Thyroid gland (tissue), 4 donors: ENCODE data around the gene SRBD1.

Source experiments
- POLR2A ChIP-seq, 2 donors: fragments of 450-650 bp; IDR thresholded peaks; one replicate each; pipeline ENCODE4 v1.6.1; 2017; ENCODE audit warnings: antibody characterized with exemption in 2 of 2, mild to moderate bottlenecking in 2 of 2, moderate library complexity in 1 of 2
- TF ChIP-seq, protein P1 (sequence below), 6 experiments: fragments of 200-600 bp in 3 of 6; fragments of 450-650 bp in 3 of 6; sonication (generic) in 3 of 6; IDR thresholded peaks; one replicate each; pipeline ENCODE4 v1.5.1; 2016 to 2019; ENCODE audit warnings: antibody characterized with exemption in 6 of 6, mild to moderate bottlenecking in 2 of 6, inconsistent platforms in 1 of 6, moderate library complexity in 1 of 6

DNA sequence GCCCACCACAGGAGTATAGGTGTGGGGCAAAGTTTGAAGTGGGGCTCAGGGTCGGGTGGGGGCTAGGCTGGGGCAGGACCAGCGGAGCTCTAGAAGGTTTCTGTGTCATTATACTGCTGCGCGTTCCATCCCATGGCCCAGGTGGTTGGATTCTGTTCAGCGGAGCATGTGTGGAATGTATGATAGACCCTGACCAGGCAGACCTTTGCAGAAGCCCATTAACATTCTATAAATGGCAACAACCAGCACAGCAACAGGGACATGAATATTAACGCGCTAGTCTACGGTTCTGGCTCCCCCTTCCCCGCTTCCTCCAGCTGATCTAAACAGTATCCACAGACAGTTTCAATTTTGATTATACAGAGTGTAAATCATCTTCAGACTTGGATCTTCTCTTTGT is 36.3 kb upstream of the SRBD1 start:
- TF ChIP-seq, protein P1, sequence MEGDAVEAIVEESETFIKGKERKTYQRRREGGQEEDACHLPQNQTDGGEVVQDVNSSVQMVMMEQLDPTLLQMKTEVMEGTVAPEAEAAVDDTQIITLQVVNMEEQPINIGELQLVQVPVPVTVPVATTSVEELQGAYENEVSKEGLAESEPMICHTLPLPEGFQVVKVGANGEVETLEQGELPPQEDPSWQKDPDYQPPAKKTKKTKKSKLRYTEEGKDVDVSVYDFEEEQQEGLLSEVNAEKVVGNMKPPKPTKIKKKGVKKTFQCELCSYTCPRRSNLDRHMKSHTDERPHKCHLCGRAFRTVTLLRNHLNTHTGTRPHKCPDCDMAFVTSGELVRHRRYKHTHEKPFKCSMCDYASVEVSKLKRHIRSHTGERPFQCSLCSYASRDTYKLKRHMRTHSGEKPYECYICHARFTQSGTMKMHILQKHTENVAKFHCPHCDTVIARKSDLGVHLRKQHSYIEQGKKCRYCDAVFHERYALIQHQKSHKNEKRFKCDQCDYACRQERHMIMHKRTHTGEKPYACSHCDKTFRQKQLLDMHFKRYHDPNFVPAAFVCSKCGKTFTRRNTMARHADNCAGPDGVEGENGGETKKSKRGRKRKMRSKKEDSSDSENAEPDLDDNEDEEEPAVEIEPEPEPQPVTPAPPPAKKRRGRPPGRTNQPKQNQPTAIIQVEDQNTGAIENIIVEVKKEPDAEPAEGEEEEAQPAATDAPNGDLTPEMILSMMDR (IDR thresholded peaks at IDR 0.05) = no peak
- no peak for TF ChIP-seq POLR2A (IDR thresholded peaks at IDR 0.05)
